ENCODE measurements around the gene UNC5B. TPM values are rescaled to one million over a fixed set of nuclear protein-coding genes. Genes with fewer than 3 reads are reported as not detected.
"Not testable (repeated sequence)": the region's sequence is repeated elsewhere in the genome, so short reads cannot be mapped to it uniquely, and the experiment has no call there.

Gene UNC5B
- total and polyA plus RNA-seq, 10 donors = 0.74 to 21.1 (median 11.3) TPM

DNA sequence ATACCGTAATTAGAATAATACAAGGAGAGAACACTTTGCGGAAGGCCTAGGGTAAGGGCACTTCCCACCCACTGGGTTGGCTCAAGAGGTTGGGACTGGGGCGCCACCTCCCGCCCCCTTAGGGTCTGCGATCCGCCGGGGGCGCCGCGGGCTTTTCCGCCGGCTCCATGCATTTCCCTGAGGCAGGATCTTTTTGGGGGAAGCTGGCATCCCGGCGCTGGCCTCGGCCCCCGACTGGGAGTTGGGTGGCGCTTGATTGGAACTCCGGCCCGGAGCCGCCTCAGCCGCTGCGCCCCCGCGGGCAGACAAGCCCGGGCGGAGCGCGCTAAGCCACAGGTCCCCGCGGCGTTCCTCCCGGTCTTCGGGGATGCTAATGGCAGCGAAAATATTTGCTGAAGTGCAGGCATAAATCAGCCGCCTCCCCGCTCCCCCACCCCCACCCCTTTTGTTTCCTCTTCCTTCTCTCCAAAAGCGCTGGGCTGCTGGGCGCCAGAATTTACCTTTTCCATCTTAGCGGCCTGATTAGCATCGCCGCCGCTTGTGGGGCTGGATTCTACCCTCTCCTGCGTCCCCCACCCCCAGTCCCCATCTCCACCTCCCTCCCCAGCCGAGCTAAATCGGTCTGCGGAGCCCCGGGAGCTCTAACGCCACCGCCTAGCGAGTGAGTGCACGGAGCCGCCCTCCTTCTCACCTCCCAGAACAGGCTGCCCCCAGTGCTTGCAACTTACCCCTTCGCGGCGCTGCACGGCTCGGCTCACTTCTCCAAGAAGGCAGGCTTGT, 5.1 kb downstream of the UNC5B start:
- no peak for TF ChIP-seq POLR2A (IDR thresholded peaks at IDR 0.05)
- no peak for TF ChIP-seq POLR2AphosphoS5 (IDR thresholded peaks at IDR 0.05)
- TF ChIP-seq, protein P1, sequence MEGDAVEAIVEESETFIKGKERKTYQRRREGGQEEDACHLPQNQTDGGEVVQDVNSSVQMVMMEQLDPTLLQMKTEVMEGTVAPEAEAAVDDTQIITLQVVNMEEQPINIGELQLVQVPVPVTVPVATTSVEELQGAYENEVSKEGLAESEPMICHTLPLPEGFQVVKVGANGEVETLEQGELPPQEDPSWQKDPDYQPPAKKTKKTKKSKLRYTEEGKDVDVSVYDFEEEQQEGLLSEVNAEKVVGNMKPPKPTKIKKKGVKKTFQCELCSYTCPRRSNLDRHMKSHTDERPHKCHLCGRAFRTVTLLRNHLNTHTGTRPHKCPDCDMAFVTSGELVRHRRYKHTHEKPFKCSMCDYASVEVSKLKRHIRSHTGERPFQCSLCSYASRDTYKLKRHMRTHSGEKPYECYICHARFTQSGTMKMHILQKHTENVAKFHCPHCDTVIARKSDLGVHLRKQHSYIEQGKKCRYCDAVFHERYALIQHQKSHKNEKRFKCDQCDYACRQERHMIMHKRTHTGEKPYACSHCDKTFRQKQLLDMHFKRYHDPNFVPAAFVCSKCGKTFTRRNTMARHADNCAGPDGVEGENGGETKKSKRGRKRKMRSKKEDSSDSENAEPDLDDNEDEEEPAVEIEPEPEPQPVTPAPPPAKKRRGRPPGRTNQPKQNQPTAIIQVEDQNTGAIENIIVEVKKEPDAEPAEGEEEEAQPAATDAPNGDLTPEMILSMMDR (IDR thresholded peaks at IDR 0.05 in 8 of 11, conservative IDR thresholded peaks at IDR 0.05 in 3 of 11) = no peak
- peak overlapping the region in 6 of 8 donors; percentile 55 to 69 (median 61) for H3K27ac ChIP-seq
- peak overlapping the region; percentile 6 to 67 (median 38) for H3K4me3 ChIP-seq
- H3K27me3 ChIP-seq (replicated peaks in 1 of 7) = peaks cover 0 to 87% (median 19%) of the 10 kb centered on the region in 7 donors
- peak; percentile 74 for DNase-seq
- no peaks in the 10 kb centered on the region for H3K9me3 ChIP-seq
- intact Hi-C loops (cut with DNase I; ENCODE audit: low total_unique reads) = no loop called here
- no peaks in the 10 kb centered on the region for H3K36me3 ChIP-seq
- H3K4me1 ChIP-seq = peaks cover 8 to 78% (median 39%) of the 10 kb centered on the region in 6 donors
- WGBS, 5 donors = 3 to 6% (median 5%) methylated on average over 45 to 57 of the region's 57 CpGs

DNA sequence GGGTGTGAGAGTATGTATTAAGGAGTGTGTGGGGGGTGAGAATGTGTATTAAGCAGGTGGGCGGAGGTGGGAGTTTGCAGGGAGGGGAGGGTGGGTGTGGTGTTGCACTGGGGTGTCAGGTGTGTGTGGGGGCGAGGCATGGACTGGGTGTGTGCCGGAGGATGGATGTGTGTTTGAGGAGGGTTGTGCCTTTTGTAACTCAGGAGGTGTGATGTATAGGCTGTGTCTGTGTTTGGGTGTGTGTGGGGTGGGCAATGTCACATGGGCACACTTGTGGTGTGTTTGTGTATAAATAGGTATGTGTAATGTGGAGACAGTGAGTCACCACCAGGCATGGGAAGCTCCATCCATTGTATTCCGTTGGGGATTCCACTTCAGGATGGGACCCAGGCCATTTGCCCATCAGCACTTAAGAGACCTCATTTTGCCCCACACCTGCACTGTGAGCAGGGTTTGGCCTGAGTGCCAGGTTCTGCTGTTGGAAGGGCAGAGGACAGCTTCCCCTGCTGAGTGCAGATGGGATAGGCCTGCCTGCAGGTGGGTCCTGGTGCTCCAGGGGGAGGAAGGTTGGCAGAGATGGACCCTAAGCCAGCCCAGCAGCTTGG, 5.8 kb downstream of the UNC5B start:
- Histone ChIP-seq H3K9me3 (no peaks in the 10 kb centered on the region), H3K36me3 (no peaks in the 10 kb centered on the region), H3K4me1 (peaks cover 8 to 71% (median 32%) of the 10 kb centered on the region in 6 donors), H3K4me3 (peak overlapping the region in 3 of 8 donors; percentile 39 to 67 (median 39)), H3K27ac (peak overlapping the region in 2 of 8 donors; percentile 58 to 66), H3K27me3 (replicated peaks in 1 of 7) (peaks cover 0 to 80% (median 12%) of the 10 kb centered on the region in 7 donors)
- intact Hi-C loops (cut with DNase I; ENCODE audit: low total_unique reads) = no loop called here
- WGBS, 5 donors = 63 to 85% (median 73%) methylated on average over 4 of the region's 4 CpGs
- DNase-seq = peak; percentile 47
- TF ChIP-seq, protein P1 (IDR thresholded peaks at IDR 0.05 in 8 of 11, conservative IDR thresholded peaks at IDR 0.05 in 3 of 11) = no peak
- TF ChIP-seq POLR2AphosphoS5 (IDR thresholded peaks at IDR 0.05) (no peak), POLR2A (IDR thresholded peaks at IDR 0.05) (no peak)

DNA sequence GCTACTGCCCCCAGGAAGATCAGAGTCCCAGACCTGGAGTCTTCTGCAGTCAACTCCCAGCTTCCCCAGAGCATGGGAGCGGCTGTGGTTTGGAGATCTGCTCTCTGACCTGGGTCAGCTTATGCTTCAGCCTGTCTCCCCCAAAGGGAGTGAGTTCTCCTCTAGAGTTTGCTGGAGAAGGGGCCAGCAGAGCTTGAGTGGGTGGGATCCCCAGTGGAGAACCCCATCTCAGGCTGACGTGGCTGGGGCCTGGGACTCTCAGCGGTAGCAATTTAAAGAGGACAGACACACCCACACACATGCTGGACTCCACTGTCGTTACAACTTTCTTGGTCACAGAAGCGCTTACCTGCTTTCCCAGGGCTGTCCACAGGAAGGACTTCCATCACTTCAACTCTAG, 6.3 kb downstream of the UNC5B start:
- Histone ChIP-seq H3K4me1 (peaks cover 8 to 66% (median 28%) of the 10 kb centered on the region in 6 donors), H3K27ac (no peak overlapping the region), H3K27me3 (replicated peaks in 1 of 7) (peaks cover 0 to 75% (median 10%) of the 10 kb centered on the region in 7 donors), H3K9me3 (no peaks in the 10 kb centered on the region), H3K4me3 (no peak overlapping the region), H3K36me3 (no peaks in the 10 kb centered on the region)
- no peak for TF ChIP-seq POLR2AphosphoS5 (IDR thresholded peaks at IDR 0.05)
- no peak for TF ChIP-seq POLR2A (IDR thresholded peaks at IDR 0.05)
- intact Hi-C loops (cut with DNase I; ENCODE audit: low total_unique reads) = no loop called here
- DNase-seq = no peak
- WGBS, 5 donors = 73 to 90% (median 85%) methylated on average over 5 of the region's 5 CpGs

DNA sequence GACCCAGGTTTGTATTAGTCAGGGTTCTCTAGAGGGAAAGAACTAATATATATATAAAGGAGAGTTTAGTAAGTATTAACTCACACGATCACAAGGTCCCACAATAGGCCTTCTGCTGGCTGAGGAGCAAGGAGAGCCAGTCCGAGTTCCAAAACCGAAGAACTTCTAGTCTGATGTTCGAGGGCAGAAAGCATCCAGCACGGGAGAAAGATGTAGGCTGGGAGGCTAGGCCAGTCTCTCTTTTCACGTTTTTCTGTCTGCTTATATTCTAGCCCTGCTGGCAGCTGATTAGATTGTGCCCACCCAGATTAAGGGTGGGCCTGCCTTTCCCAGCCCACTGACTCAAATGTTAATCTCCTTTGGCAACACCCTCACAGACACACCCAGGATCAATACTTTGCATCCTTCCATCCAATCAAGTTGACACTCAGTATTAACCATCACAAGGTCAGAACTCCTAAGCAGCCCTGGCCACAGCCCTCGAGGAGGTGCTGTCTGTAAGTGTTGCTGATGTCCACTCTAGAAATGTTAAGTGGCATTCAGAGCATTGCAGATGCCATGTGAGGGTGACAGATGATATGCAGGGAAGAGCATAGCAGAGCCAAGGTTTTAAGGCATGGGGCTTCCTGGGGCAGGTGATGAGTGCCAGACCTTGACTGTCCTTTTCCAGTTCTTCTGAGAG, 7.0 kb downstream of the UNC5B start:
- H3K4me1 ChIP-seq = peaks cover 8 to 58% (median 26%) of the 10 kb centered on the region in 6 donors
- H3K27me3 ChIP-seq (replicated peaks in 1 of 7) = peaks cover 0 to 68% (median 5%) of the 10 kb centered on the region in 7 donors
- H3K4me3 ChIP-seq; DNase-seq; intact Hi-C loops (cut with DNase I; ENCODE audit: low total_unique reads); H3K27ac ChIP-seq; H3K36me3 ChIP-seq; H3K9me3 ChIP-seq: not testable (repeated sequence)
- 75 to 88% (median 77%) methylated on average over 7 of the region's 7 CpGs for WGBS, 5 donors
